GM19467 (cell line): ENCODE measurements around the gene ASTN1.

Experiments used
- ATAC-seq: cut with Tn5 transposase; IDR thresholded peaks from one replicate; pipeline ENCODE4 v1.9.1; 2021; ENCODE audit warnings: mild to moderate bottlenecking, moderate library complexity; ENCODE audit not compliant: unreplicated experiment

ASTN1 gene

GRCh38 chr1:176843352-176844297, 320.9 kb downstream of the ASTN1 start:
- no peak for ATAC-seq

- ATAC-seq: no peak
Measured at GRCh38 chr1:176841238-176841637, 323.3 kb downstream of the ASTN1 start.

GRCh38 chr1:176839216-176839615, 325.3 kb downstream of the ASTN1 start:
- no peak for ATAC-seq

GRCh38 chr1:176838276-176838995, 326.1 kb downstream of the ASTN1 start:
- no peak for ATAC-seq

- ATAC-seq: no peak
Measured at GRCh38 chr1:176837708-176838107, 326.8 kb downstream of the ASTN1 start.

GRCh38 chr1:176831150-176831549, 333.4 kb downstream of the ASTN1 start:
- ATAC-seq: no peak

GRCh38 chr1:176829261-176829660, 335.3 kb downstream of the ASTN1 start:
- no peak for ATAC-seq

GRCh38 chr1:176826265-176826664, 338.2 kb downstream of the ASTN1 start:
- no peak for ATAC-seq

GRCh38 chr1:176820391-176821031, 344.0 kb downstream of the ASTN1 start:
- no peak for ATAC-seq

GRCh38 chr1:176816232-176816631, 348.3 kb downstream of the ASTN1 start:
- ATAC-seq: no peak

- ATAC-seq: no peak
Measured at GRCh38 chr1:176815621-176816020, 348.9 kb downstream of the ASTN1 start.

GRCh38 chr1:176811511-176812288, 352.8 kb downstream of the ASTN1 start:
- ATAC-seq: no peak

GRCh38 chr1:176809292-176809691, 355.2 kb downstream of the ASTN1 start:
- no peak for ATAC-seq
